GM18526 (cell line): ENCODE measurements around the gene POU2F1.

Experiments used
- POLR2A ChIP-seq: IDR thresholded peaks from 3 replicates; pipeline ENCODE4 v1.6.1; 2011; ENCODE audit not compliant: insufficient read length; ENCODE audit errors: extremely low read depth

POU2F1 gene

GRCh38 chr1:167276969-167277368 is 56.3 kb downstream of the POU2F1 start:
- TF ChIP-seq POLR2A = no peak

GRCh38 chr1:167278497-167278896 is 57.8 kb downstream of the POU2F1 start:
- no peak for TF ChIP-seq POLR2A

GRCh38 chr1:167280912-167281311 is 60.2 kb downstream of the POU2F1 start:
- no peak for TF ChIP-seq POLR2A

- no peak for TF ChIP-seq POLR2A
Measured at GRCh38 chr1:167288390-167289074, 67.8 kb downstream of the POU2F1 start.

- no peak for TF ChIP-seq POLR2A
Measured at GRCh38 chr1:167289075-167289442, 68.4 kb downstream of the POU2F1 start.

- no peak for TF ChIP-seq POLR2A
Measured at GRCh38 chr1:167289966-167290365, 69.3 kb downstream of the POU2F1 start.

GRCh38 chr1:167291539-167292185 is 71.0 kb downstream of the POU2F1 start:
- no peak for TF ChIP-seq POLR2A

- no peak for TF ChIP-seq POLR2A
Measured at GRCh38 chr1:167292216-167292615, 71.5 kb downstream of the POU2F1 start.

- TF ChIP-seq POLR2A = no peak
Measured at GRCh38 chr1:167293057-167293456, 72.4 kb downstream of the POU2F1 start.

- no peak for TF ChIP-seq POLR2A
Measured at GRCh38 chr1:167294528-167294927, 73.8 kb downstream of the POU2F1 start.

- no peak for TF ChIP-seq POLR2A
Measured at GRCh38 chr1:167297222-167298214, 76.8 kb downstream of the POU2F1 start.

- TF ChIP-seq POLR2A = no peak
Measured at GRCh38 chr1:167298325-167298724, 77.6 kb downstream of the POU2F1 start.

- TF ChIP-seq POLR2A = no peak
Measured at GRCh38 chr1:167301355-167301754, 80.7 kb downstream of the POU2F1 start.

GRCh38 chr1:167304165-167304564 is 83.5 kb downstream of the POU2F1 start:
- TF ChIP-seq POLR2A = no peak

- TF ChIP-seq POLR2A = no peak
Measured at GRCh38 chr1:167305059-167305705, 84.5 kb downstream of the POU2F1 start.
